Measurements from ENCODE around the gene GRIFIN.

Gene GRIFIN

GRCh38 chr7:2441430-2442058, 34.7 kb downstream of the GRIFIN start:
- ChIA-PET CTCF (interaction anchor here (0.6 to 3.5 kb wide), 4 partner anchors 9 to 86 kb away, joined by 3 to 14 read pairs (median 4); no protein-coding TSS in a partner anchor), POLR2A (interaction anchor here (0.7 kb wide), 1 partner anchor 41 kb away, joined by 6 read pairs; no protein-coding TSS in a partner anchor)
- Histone ChIP-seq H3K9me3 (ENCODE audit: control insufficient read depth, insufficient read depth, low read depth, low read length) (no peaks in the 10 kb centered on the region), H3K27ac (ENCODE audit: extremely low read depth, low read depth, low read length) (no peak overlapping the region), H3K4me1 (ENCODE audit: control insufficient read depth, insufficient read depth, low read length) (no peaks in the 10 kb centered on the region), H3K4me3 (ENCODE audit: low read depth, low read length) (no peak overlapping the region), H3K36me3 (ENCODE audit: control insufficient read depth in 2 of 2, insufficient read depth in 1 of 2, low read length in 2 of 2) (peaks cover 0 to 15% of the 10 kb centered on the region in 2 experiments; a peak in 2 of 3 replicates)
- TF ChIP-seq ZFP3 (tag by site-specific recombination; IDR thresholded peaks at IDR 0.05; ENCODE audit: low read depth) = no peak
- TF ChIP-seq ZNF530 (tag by site-specific recombination; IDR thresholded peaks at IDR 0.05; ENCODE audit: low read depth) = no peak
- TF ChIP-seq ZNF112 (tag by site-specific recombination; IDR thresholded peaks at IDR 0.05) = no peak
- no peak for TF ChIP-seq ZNF548 (tag by site-specific recombination; IDR thresholded peaks at IDR 0.05)
- no peak for TF ChIP-seq ZNF433 (tag by site-specific recombination; IDR thresholded peaks at IDR 0.05; ENCODE audit: low read depth)
- TF ChIP-seq ZNF558 (tag by site-specific recombination; IDR thresholded peaks at IDR 0.05) = no peak
- TF ChIP-seq GLIS1 (tag by site-specific recombination; IDR thresholded peaks at IDR 0.05) = no peak
- no peak for TF ChIP-seq ZSCAN16 (tag by site-specific recombination; IDR thresholded peaks at IDR 0.05)
- no peak for TF ChIP-seq ZNF624 (tag by site-specific recombination; IDR thresholded peaks at IDR 0.05)
- no peak for TF ChIP-seq ZNF23 (tag by site-specific recombination; IDR thresholded peaks at IDR 0.05; ENCODE audit: borderline replicate concordance)
- TF ChIP-seq ZNF366 (tag by site-specific recombination; conservative IDR thresholded peaks at IDR 0.05) = no peak
- no peak for TF ChIP-seq ZXDB (tag by site-specific recombination; IDR thresholded peaks at IDR 0.05)
- TF ChIP-seq ZNF280C (tag by site-specific recombination; IDR thresholded peaks at IDR 0.05) = no peak
- no peak for TF ChIP-seq ZNF610 (tag by site-specific recombination; IDR thresholded peaks at IDR 0.05; ENCODE audit: borderline replicate concordance)

GRCh38 chr7:2440608-2441245, 35.5 kb downstream of the GRIFIN start:
- POLR2A ChIA-PET = interaction anchor here (0.7 kb wide), 1 partner anchor 40 kb away, joined by 6 read pairs; no protein-coding TSS in a partner anchor
- Histone ChIP-seq H3K4me1 (ENCODE audit: control insufficient read depth, insufficient read depth, low read length) (no peaks in the 10 kb centered on the region), H3K4me3 (ENCODE audit: low read depth, low read length) (no peak overlapping the region), H3K9me3 (ENCODE audit: control insufficient read depth, insufficient read depth, low read depth, low read length) (no peaks in the 10 kb centered on the region), H3K36me3 (ENCODE audit: control insufficient read depth in 2 of 2, insufficient read depth in 1 of 2, low read length in 2 of 2) (peaks cover 0 to 23% of the 10 kb centered on the region in 2 experiments; a peak in 2 of 3 replicates), H3K27ac (ENCODE audit: extremely low read depth, low read depth, low read length) (no peak overlapping the region)
- CTCF ChIA-PET = interaction anchor here (3.5 kb wide), 1 partner anchor 10 kb away, joined by 14 read pairs; no protein-coding TSS in a partner anchor
- TF ChIP-seq ZNF221 (tag by site-specific recombination; IDR thresholded peaks at IDR 0.05; ENCODE audit: borderline replicate concordance) (no peak), ZBTB11 (tag by site-specific recombination; conservative IDR thresholded peaks at IDR 0.05; ENCODE audit: low read depth) (no peak), ZBTB7A (tag by site-specific recombination; IDR thresholded peaks at IDR 0.05; ENCODE audit: low read depth) (no peak), ZNF843 (tag by site-specific recombination; IDR thresholded peaks at IDR 0.05) (no peak), EGR2 (tag by site-specific recombination; IDR thresholded peaks at IDR 0.05; ENCODE audit: low read depth) (no peak), TCF7L2 (IDR thresholded peaks at IDR 0.05; ENCODE audit: borderline replicate concordance, low read depth, low read length) (no peak), REST (tag by site-specific recombination; IDR thresholded peaks at IDR 0.05) (no peak), ZNF202 (tag by site-specific recombination; IDR thresholded peaks at IDR 0.05; ENCODE audit: borderline replicate concordance) (no peak), ZNF274 (IDR thresholded peaks at IDR 0.05; ENCODE audit: low read length) (no peak), ZNF274 (tag by site-specific recombination; IDR thresholded peaks at IDR 0.05; ENCODE audit: borderline replicate concordance) (no peak), ZNF324 (tag by site-specific recombination; IDR thresholded peaks at IDR 0.05) (no peak), ZNF335 (tag by site-specific recombination; conservative IDR thresholded peaks at IDR 0.05) (no peak)

Measured in HEK293 (cell line).